DMS79 (cell line): ENCODE results near the gene SERPINB5.
A peak's percentile ranks its signal among the peaks of the same experiment; 100 is the strongest.
"Not testable (repeated sequence)": the region's sequence is repeated elsewhere in the genome, so short reads cannot be mapped to it uniquely, and the experiment has no call there.

ENCODE experiments used
- DNase-seq: peaks from one replicate; lab custom pipeline; 2025; lab: John Stamatoyannopoulos, UW

SERPINB5 gene

GRCh38 chr18:63476668-63477067 lies at the start of gene SERPINB5:
SERPINB5 (plus strand) TSS chr18:63476958; CDS start chr18:63484429, 7,471 bp downstream.
- peak; percentile 89 for DNase-seq

- no peak for DNase-seq
Observed at GRCh38 chr18:63427558-63427957, 49.2 kb upstream of the SERPINB5 start.

- no peak for DNase-seq
Observed at GRCh38 chr18:63430526-63430925, 46.2 kb upstream of the SERPINB5 start.

- no peak for DNase-seq
Observed at GRCh38 chr18:63431180-63431579, 45.6 kb upstream of the SERPINB5 start.

- DNase-seq = no peak
Observed at GRCh38 chr18:63433334-63433866, 43.4 kb upstream of the SERPINB5 start.

GRCh38 chr18:63438181-63438580 lies 38.6 kb upstream of the SERPINB5 start:
- DNase-seq = no peak

- no peak for DNase-seq
Observed at GRCh38 chr18:63439334-63439733, 37.4 kb upstream of the SERPINB5 start.

GRCh38 chr18:63440219-63440618 lies 36.5 kb upstream of the SERPINB5 start:
- no peak for DNase-seq

GRCh38 chr18:63440881-63441280 lies 35.9 kb upstream of the SERPINB5 start:
- DNase-seq = no peak

- no peak for DNase-seq
Observed at GRCh38 chr18:63443829-63444228, 32.9 kb upstream of the SERPINB5 start.

GRCh38 chr18:63444580-63444979 lies 32.2 kb upstream of the SERPINB5 start:
- no peak for DNase-seq

GRCh38 chr18:63445037-63445436 lies 31.7 kb upstream of the SERPINB5 start:
- no peak for DNase-seq

GRCh38 chr18:63446266-63446665 lies 30.5 kb upstream of the SERPINB5 start:
- DNase-seq = no peak

GRCh38 chr18:63447066-63447465 lies 29.7 kb upstream of the SERPINB5 start:
- DNase-seq = no peak

GRCh38 chr18:63449426-63449825 lies 27.3 kb upstream of the SERPINB5 start:
- DNase-seq = no peak

- DNase-seq = peak; percentile 31
Observed at GRCh38 chr18:63451799-63452660, 24.7 kb upstream of the SERPINB5 start.

- not testable (repeated sequence) for DNase-seq
Observed at GRCh38 chr18:63452751-63453150, 24.0 kb upstream of the SERPINB5 start.

- no peak for DNase-seq
Observed at GRCh38 chr18:63454497-63454896, 22.3 kb upstream of the SERPINB5 start.

- no peak for DNase-seq
Observed at GRCh38 chr18:63457977-63458376, 18.8 kb upstream of the SERPINB5 start.

- DNase-seq = no peak
Observed at GRCh38 chr18:63460414-63460813, 16.3 kb upstream of the SERPINB5 start.

- DNase-seq = no peak
Observed at GRCh38 chr18:63464434-63464833, 12.3 kb upstream of the SERPINB5 start.

GRCh38 chr18:63465059-63465458 lies 11.7 kb upstream of the SERPINB5 start:
- DNase-seq = no peak

- no peak for DNase-seq
Observed at GRCh38 chr18:63467699-63468098, 9.1 kb upstream of the SERPINB5 start.

- DNase-seq = no peak
Observed at GRCh38 chr18:63468575-63468974, 8.2 kb upstream of the SERPINB5 start.
